IPS-18c (cell line): ENCODE data around the gene BEX1.
"Not testable (repeated sequence)": the region's sequence is repeated elsewhere in the genome, so short reads cannot be mapped to it uniquely, and the experiment has no call there.

Experiments used
- H3K4me3 ChIP-seq: 2 replicates; pipeline ENCODE4 v1.7.0; 2013; ENCODE audit warnings: low read depth, mild to moderate bottlenecking, low read length, moderate library complexity; ENCODE audit not compliant: insufficient read depth
- H3K9me3 ChIP-seq: one replicate; pipeline ENCODE4 v1.6.1; 2013; ENCODE audit warnings: mild to moderate bottlenecking, low read length, moderate library complexity; ENCODE audit not compliant: control insufficient read depth, insufficient read depth

BEX1 gene

GRCh38 chrX:103063918-103064434 lies at the start of gene BEX1:
Gene BEX1, minus strand, starts transcription at chrX:103064171. Its CDS starts 897 bp downstream, at chrX:103063274.
- peak within 1 kb of the TSS; percentile 70 for H3K4me3 ChIP-seq
- peaks cover 2% of the 10 kb centered on the region for H3K9me3 ChIP-seq

GRCh38 chrX:103109497-103109896 lies 45.5 kb upstream of the BEX1 start:
- H3K4me3 ChIP-seq, H3K9me3 ChIP-seq: not testable (repeated sequence)

DNA sequence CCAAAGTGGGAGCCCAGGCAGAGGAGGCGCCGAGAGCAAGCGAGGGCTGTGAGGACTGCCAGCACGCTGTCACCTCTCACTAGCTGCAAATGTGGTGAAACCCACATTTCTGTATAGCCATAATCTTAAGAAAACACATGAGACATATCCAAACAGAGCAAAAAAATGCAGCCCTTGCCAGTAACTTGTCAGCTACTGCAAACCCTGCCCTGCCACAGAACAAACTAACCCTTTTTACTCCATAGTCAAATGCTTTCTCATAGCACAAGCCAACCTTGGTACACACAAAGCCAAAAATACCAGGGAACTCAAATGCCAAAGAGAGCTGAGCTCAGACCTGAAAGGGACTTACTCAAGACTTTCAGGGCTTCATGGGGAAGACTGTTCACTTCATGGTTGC lies 43.9 kb upstream of the BEX1 start:
- Histone ChIP-seq H3K4me3 (no peak overlapping the region), H3K9me3 (peaks cover 7% of the 10 kb centered on the region)

DNA sequence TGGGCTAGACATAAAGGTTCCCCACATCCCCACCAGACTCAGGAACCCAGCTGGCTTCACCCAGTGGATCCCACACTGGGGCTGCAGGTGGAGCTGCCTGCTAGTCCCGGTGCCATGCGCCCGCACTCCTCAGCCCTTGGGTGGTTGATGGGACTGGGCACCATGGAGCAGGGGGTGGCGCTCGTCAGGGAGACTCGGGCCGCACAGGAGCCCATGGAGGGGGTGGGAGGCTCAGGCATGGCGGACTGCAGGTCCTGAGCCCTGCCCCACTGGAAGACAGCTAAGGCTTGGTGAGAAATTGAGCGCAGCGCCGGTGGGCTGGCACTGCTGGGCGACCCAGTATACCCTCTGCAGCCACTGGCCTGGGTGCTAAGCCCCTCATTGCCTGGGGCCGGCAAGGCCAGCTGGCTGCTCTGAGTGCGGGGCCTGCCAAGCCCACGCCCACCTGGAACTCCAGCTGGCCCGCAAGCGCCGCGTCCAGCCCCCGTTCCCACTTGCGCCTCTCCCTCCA lies 43.3 kb upstream of the BEX1 start:
- not testable (repeated sequence) for H3K9me3 ChIP-seq

GRCh38 chrX:103104370-103104769 lies 40.4 kb upstream of the BEX1 start:
- H3K4me3 ChIP-seq, H3K9me3 ChIP-seq: not testable (repeated sequence)

More for the DNA sequence above, 43.3 kb upstream of the BEX1 start:
- H3K4me3 ChIP-seq = not testable (repeated sequence)

GRCh38 chrX:103103866-103104265 lies 39.9 kb upstream of the BEX1 start:
- H3K4me3 ChIP-seq, H3K9me3 ChIP-seq: not testable (repeated sequence)

- no peaks in the 10 kb centered on the region for H3K9me3 ChIP-seq
- no peak overlapping the region for H3K4me3 ChIP-seq
These were observed 37.5 kb upstream of the BEX1 start for GRCh38 chrX:103101299-103102042.

DNA sequence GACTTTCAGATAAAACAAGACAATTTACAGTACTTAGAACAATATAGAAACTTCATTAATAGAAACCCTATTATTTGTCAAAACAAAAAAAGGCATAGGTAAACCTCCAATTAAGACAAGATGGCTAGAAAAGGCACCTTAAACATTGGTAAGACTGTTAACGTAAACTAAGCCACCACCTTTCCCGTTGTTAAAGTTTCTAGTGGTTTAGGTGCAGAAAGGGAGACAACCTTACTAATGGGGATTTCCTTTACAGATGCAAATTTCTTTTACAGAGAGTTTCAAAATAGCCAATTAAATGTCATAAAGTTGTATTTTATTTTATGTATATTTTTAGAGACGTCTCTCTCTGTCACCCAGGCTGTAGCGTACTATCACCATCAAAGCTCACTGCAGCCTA lies 36.5 kb upstream of the BEX1 start:
- Histone ChIP-seq H3K9me3 (no peaks in the 10 kb centered on the region), H3K4me3 (no peak overlapping the region)

DNA sequence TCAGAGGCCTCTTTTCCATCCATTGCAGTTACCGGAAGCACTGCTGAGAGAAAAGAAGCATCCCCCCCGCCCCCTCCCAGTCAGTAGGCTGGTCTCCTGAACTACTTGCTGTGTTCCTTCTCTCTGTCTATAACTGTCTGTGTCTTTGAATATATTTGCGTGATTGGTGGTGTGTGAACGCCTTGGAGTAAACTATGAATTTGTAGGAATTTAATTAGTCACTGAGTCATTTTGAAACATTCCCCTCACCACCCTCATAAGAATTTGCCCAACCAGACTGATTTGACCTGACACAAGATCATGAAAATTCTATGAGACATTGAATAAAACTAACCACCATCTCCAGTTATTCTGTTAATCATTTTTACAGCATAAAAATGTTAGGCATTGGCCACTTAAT lies 35.7 kb upstream of the BEX1 start:
- no peak overlapping the region for H3K4me3 ChIP-seq
- H3K9me3 ChIP-seq = no peaks in the 10 kb centered on the region

- no peak overlapping the region for H3K4me3 ChIP-seq
- no peaks in the 10 kb centered on the region for H3K9me3 ChIP-seq
These were observed 34.5 kb upstream of the BEX1 start for GRCh38 chrX:103098488-103098887.

- no peaks in the 10 kb centered on the region for H3K9me3 ChIP-seq
- H3K4me3 ChIP-seq = no peak within 1 kb of the TSS
These were observed 29.0 kb upstream of the BEX1 start, which contains the start of gene NXF3 for GRCh38 chrX:103092942-103093341. Gene NXF3, minus strand, starts transcription at chrX:103093143. Its CDS starts 120 bp downstream, at chrX:103093023.

- H3K4me3 ChIP-seq = no peak overlapping the region
- H3K9me3 ChIP-seq = peaks cover 2% of the 10 kb centered on the region
These were observed 17.1 kb upstream of the BEX1 start for GRCh38 chrX:103081051-103081450.

- Histone ChIP-seq H3K9me3 (no peaks in the 10 kb centered on the region), H3K4me3 (no peak overlapping the region)
These were observed 9.5 kb upstream of the BEX1 start for GRCh38 chrX:103073467-103073866.

DNA sequence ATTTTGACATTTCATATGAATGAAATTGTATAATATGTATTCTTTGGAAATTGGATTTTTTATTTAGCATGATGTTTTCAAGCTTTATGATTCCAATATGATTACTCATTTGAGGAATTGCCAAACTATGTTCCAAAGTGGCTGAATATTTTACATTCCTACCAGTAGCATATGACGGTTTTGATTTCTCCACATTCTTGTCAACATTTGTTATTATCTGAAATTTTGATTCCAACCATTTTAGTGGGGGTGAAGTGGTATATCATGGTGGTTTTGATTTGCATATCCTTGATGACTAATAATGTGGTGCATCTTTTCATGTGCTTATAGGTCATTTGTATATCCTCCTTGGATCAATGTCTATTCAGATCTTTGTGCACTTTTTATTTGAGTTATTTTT lies 2.6 kb upstream of the BEX1 start:
- no peak overlapping the region for H3K4me3 ChIP-seq
- H3K9me3 ChIP-seq = peaks cover 2% of the 10 kb centered on the region

DNA sequence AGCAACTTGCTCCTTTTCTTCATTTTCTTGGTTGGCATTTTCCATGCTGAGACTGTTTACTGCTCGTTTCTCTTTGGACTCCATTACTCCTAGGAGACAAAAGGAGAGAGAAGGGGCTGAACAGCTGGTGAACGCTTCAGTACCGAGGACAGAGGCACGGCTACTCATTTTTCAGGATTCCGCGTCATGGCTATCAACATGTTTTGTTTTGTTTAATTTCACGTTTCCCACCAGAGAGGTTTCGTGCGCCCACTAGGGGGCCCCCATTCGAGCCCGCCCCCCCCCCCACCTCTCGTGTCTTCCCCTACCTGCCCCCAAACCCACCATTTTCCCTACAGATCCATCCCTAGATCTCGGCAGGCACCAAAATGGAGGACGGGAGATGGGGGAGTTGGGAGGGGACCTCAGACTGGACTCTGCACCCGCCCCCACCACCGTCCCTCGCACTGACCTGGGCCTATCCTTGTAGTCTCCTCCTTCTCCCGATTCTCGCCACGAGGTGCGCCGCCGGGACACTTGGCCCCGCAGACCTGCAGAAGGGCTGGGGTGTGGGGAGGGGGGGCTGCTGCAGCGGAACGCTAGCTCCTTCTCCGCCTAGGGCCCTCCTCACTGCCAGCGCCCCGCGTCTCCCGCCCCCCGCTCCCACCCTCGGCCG lies 653 bp downstream of the BEX1 start:
- H3K4me3 ChIP-seq = peak overlapping the region; percentile 70
- H3K9me3 ChIP-seq = peaks cover 2% of the 10 kb centered on the region

DNA sequence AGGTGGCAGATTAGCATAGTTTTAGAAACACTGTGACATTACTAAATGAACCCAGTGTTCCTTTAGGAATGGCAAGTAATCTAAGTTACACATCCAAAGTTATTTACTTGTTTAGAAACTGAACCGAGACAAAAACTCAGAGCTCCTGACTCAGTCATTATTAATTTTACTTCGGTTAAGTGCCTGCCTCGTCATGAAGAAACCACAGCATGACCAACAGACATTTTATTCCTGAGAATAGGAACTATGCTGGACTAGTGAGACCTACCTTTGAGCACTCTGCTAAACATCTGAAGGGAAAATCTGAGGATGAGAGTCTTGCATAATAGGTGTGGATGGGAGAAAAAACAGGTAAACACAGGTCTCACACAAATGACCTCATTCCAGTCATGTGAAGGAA lies 2.5 kb downstream of the BEX1 start:
- H3K9me3 ChIP-seq = no peaks in the 10 kb centered on the region
- H3K4me3 ChIP-seq = no peak overlapping the region

DNA sequence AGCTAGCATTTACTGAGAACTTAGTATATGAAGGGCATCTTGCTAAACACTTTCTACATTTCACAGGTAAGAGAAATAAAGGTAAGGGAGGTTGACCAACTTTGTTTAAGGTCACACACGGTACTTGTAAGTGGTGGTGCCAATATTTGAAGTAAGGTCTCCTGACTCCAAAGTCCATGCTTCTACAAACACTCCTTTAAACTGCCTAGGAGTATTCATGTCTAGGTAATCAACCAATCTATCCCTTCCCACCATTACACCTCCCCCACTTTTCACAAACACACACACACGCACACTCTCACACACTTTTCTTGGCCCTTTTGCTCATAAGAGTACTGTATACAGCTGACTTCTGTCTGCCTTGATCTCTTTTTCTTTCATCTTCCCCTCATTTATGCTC lies 7.1 kb downstream of the BEX1 start:
- Histone ChIP-seq H3K4me3 (no peak overlapping the region), H3K9me3 (no peaks in the 10 kb centered on the region)

DNA sequence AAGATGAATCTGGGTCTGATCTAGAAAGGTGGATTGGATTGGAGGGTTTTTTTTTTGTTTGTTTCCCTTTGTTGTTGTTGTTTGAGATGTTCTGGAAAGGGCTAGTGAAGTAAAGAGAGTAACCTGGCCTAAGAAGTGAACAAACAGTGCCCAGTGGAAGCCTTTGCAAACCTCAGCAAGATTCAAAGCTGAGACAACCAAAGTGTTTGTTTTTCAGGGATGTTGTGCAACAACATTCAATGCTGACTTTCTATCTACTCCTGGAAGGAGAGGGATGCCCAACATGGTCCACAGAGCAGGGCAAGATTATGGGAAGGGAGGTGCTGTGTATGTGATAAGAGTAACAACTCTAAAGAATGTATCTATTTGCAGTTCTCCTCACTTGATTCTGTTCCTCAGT lies 11.3 kb downstream of the BEX1 start:
- Histone ChIP-seq H3K4me3 (no peak overlapping the region), H3K9me3 (no peaks in the 10 kb centered on the region)
